IMR-90 (cell line): ENCODE data around the gene TSACC.

ENCODE experiments used
- CHD1 ChIP-seq: IDR thresholded peaks from 2 replicates; pipeline ENCODE4 v1.6.1; 2012; ENCODE audit warnings: low read depth, low read length, improper control_type of control experiment
- CTCF ChIP-seq: conservative IDR thresholded peaks from 2 replicates; pipeline ENCODE4 v1.5.1; 2012; ENCODE audit warnings: mild to moderate bottlenecking, low read depth, low read length, improper control_type of control experiment
- FOS ChIP-seq: fragments of 150-350 bp; IDR thresholded peaks from 2 replicates; pipeline ENCODE4 v1.6.1; 2016; ENCODE audit warnings: low read depth, low read length
- MAFK ChIP-seq: IDR thresholded peaks from 2 replicates; pipeline ENCODE4 v1.6.1; 2012; ENCODE audit warnings: low read depth, low read length, improper control_type of control experiment
- MXI1 ChIP-seq: IDR thresholded peaks from 2 replicates; pipeline ENCODE4 v1.6.1; 2012; ENCODE audit warnings: low read depth, mild to moderate bottlenecking, low read length, moderate library complexity, borderline replicate concordance
- POLR2A ChIP-seq: IDR thresholded peaks from 2 replicates; pipeline ENCODE4 v1.6.1; 2012; ENCODE audit warnings: mild to moderate bottlenecking, low read depth, low read length
- RAD21 ChIP-seq: IDR thresholded peaks from 2 replicates; pipeline ENCODE4 v1.6.1; 2012; ENCODE audit warnings: low read length, improper control_type of control experiment
- RCOR1 ChIP-seq: IDR thresholded peaks from 2 replicates; pipeline ENCODE4 v1.6.1; 2012; ENCODE audit warnings: mild to moderate bottlenecking, low read length, improper control_type of control experiment; ENCODE audit not compliant: insufficient replicate concordance
- RFX5 ChIP-seq: IDR thresholded peaks from 2 replicates; pipeline ENCODE4 v1.8.0; 2012; ENCODE audit warnings: low read depth, mild to moderate bottlenecking, low read length, moderate library complexity
- SMC3 ChIP-seq: fragments of 150-350 bp; IDR thresholded peaks from 2 replicates; pipeline ENCODE4 v1.6.1; 2016; ENCODE audit warnings: low read depth, mild to moderate bottlenecking, antibody characterized with exemption, low read length, moderate library complexity
- USF2 ChIP-seq: fragments of 150-350 bp; IDR thresholded peaks from 2 replicates; pipeline ENCODE4 v1.6.1; 2017; ENCODE audit warnings: mild to moderate bottlenecking, antibody characterized with exemption, low read length, low read depth
- TF ChIP-seq, protein P1 (sequence below): fragments of 150-350 bp; IDR thresholded peaks from 2 replicates; pipeline ENCODE4 v1.6.1; 2016; ENCODE audit warnings: low read depth, mild to moderate bottlenecking, low read length, moderate library complexity, borderline replicate concordance

GRCh38 chr1:156359249-156359648 is 20.9 kb downstream of the TSACC start:
- no peak for TF ChIP-seq POLR2A
- no peak for TF ChIP-seq CTCF
- TF ChIP-seq CHD1: no peak
- TF ChIP-seq FOS: no peak
- TF ChIP-seq RAD21: no peak
- no peak for TF ChIP-seq RFX5
- no peak for TF ChIP-seq USF2
- TF ChIP-seq, protein P1, sequence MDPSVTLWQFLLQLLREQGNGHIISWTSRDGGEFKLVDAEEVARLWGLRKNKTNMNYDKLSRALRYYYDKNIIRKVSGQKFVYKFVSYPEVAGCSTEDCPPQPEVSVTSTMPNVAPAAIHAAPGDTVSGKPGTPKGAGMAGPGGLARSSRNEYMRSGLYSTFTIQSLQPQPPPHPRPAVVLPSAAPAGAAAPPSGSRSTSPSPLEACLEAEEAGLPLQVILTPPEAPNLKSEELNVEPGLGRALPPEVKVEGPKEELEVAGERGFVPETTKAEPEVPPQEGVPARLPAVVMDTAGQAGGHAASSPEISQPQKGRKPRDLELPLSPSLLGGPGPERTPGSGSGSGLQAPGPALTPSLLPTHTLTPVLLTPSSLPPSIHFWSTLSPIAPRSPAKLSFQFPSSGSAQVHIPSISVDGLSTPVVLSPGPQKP: no peak
- TF ChIP-seq SMC3: no peak
- no peak for TF ChIP-seq MXI1
- TF ChIP-seq MAFK: no peak
- no peak for TF ChIP-seq RCOR1
